Stimulated activated CD4-positive, alpha-beta T cell treated with anti-CD3 and anti-CD28 coated beads, Interleukin-4, amount 100 ng/mL, for 1 hour (primary cell): ENCODE results near the gene ETS1.

Experiments used
- DNase-seq: peaks from one replicate; pipeline ENCODE4 v3.0.0-alpha.2; 2020

The ETS1 gene

DNA sequence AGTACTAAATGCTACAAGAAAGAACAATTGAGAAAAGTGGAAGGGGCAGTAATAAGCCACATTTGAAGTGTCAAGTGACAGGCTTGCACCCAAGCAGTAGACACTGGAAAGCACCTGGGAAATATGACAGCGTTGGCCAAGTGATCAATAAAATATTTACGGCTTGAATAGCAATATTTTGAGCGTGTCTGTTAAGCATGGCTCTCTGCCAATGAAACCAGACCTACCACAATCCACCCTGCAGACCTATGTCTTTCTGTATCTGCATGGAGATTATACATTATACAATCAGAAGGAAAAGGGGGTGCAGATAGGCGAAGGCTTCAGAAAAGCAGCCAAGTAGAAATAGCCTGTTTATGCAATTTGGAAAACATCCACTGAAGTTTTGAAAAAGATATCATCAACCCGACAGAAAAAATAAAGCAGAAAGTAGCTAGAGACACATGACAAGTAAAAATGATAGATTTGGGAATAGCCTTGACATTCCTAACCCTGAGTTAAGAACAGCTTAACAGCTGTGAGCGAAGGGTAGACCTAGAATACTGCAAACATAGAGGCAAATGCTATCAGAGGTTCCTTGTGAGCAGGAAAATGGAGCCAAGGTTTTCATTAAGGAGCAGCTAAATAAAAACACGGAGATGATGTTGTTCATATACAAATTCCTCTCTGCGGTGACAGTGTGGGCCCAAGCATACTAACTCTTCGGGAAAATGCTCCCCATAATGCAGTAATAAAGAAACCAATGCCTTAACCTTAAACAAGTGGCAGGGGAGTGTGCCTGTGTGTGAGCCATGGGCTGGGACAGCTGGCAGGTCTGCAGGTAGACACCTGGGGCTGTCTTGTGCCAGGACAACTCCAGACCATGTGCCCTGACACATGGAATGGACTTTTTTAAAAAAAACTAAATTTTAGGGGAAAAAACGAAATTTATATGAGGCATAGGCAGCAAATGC is 71.3 kb downstream of the ETS1 start:
- DNase-seq, result no peak

DNA sequence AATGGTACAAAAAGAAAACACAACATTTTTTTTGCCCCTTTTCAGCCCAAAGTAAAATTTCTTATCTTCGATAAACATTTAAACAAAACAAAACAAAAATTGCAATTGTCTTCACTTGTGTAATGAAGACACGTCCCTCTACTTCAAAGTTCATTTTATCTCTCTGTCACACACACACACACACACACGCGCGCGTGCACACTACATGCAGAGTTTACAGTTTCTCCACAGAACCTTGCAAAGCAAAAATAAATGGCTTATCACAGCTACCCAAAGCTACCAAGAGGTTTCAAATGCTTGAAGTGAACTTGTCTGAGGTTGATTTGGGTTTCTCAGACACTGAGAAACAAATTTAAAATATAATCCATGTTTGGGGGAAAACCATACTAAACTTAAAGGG is 72.3 kb downstream of the ETS1 start:
- DNase-seq, result no peak

DNA sequence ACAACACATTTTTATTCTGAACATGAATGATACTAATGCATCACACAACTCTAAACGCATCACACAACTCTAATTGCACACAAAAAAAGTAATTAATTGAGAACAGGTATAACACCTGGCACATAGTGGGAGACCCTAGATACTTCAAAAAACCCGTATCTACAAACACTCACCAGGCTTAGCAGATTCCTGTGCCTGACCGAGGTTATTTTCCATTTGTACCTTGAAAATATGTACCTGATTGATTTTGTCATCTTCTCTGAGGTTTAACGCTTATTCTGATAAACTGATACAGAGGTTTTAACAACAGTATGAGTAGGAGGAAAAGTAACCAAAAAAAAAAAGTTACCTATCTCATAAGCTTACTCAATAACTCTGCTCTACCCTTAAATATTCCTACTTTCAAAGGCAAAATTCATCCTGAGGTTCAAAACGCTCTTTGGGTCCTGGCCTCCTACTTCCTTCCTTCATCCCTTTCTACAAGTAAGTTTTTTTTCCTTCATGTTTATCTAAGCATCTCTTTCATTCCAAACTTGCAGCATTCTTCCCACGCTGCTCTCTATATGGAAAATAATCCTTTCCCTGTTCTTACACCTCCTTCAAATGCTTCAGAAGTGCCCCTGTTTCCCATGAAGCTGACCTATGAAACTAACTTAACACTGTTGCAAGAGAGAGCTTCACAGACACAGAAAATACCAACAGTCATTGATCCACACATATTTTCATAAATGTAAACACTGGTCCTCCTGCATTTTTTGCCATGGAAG is 73.3 kb downstream of the ETS1 start:
- no peak for DNase-seq

DNA sequence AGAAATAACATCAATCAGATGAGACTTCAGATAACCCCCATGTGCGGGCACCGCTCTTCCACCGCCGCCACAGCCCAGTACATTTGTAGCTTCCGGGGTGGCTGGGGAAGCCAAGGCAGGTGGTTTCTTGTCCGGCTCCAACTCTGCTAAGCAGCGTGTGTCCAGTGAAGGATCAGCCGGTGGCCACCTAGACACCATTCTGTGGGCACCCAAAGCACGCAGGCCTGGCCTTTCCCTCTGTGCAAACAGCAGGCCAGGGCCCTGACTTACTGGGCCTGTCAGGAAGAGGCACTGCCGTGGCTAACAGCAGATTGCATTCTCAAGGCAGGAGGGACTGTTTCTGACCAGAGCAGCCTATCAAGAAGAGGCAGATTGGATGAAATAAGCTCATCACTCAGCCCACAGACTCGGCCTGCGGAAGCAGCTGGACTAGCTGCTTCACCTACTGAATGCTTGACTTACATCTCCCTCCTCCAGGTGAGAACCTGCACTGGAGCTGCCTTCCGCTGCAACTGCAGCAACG is 74.8 kb downstream of the ETS1 start:
- DNase-seq, result no peak

DNA sequence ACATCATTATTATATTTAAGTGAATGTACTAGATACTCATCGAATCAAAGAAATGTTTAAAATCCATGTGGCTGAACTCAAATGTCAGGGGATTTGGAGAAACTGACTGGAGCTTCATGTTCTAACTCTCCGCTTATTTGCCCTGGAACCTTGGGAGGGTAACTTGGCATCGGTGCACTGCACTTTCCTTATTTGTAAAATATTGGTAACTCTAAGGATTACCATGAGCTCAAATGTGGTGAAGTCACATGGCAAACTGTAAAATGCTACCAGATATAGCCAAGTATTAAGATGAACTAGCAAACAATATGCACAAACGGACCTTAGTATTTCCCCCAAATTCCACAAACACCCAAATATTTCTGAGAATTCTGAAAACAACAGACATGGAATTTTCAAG is 75.6 kb downstream of the ETS1 start:
- DNase-seq, result no peak

DNA sequence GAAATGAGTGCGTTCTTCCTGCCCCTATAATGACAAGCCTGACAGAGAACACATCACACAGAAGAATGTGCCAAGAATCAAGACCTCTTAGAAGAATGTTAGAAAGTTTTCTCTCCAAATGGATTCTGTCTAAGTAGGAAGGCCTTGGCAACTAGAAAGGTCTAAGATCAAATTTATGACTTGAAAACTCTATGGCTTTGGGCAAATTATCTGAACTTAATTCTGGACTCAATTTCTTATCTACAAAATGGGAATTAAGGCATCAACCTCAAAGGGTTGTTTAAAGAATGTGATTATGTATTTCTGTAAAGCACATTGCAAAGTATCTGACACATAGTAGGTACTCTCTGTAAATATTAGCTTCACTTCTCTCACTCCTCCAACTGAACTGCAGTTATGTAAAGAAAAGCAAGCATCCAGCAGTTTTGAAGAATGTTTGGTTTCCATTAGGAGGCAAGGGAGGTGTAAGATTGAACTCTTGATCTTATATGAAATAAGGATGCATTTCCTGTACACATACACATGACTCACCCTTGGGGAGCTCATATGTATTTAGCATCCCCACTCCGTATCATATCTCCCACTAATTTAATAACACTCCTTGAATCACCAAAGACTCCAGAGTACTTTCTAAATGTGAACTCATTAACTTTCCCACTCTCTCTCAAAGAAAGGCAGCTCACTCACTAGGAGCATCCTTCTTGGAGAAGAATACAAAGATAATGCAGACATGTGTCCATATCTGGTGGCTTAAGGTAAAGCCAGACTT is 77.6 kb downstream of the ETS1 start:
- DNase-seq, result no peak

DNA sequence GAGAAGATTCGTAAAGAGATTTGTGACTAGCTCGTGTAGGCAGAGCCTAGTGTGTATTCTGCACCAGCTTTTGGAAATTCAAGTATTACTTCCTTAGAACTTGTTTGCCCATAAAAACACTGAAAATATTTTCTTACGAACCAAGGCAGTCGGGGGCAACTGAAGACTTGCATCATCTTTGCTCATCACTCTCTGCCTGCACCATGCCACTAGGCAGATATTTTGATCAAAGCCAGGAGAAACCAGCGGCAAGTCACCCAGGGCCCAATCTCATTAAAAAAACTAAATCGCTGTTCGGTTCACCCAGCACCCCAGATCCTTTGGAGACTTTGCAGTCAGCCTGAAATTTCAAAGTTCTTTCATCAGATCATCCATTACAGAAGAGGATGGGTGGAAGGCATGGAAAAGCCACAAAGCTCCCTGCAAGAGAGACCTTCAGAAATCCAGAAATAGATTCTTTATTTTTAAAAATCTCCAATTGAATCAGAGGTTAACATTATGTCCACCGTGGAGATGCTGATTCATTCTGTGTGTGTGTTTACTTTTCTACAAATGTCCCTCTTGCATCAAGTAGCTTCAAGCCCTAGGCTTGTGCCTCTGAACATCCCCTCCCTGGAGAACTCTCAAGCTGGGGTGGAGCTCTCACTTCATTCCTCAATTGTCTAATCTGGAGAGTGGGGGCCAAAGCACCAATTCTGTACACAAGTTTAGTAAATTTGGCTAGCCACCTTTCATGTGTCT is 78.4 kb downstream of the ETS1 start:
- no peak for DNase-seq

DNA sequence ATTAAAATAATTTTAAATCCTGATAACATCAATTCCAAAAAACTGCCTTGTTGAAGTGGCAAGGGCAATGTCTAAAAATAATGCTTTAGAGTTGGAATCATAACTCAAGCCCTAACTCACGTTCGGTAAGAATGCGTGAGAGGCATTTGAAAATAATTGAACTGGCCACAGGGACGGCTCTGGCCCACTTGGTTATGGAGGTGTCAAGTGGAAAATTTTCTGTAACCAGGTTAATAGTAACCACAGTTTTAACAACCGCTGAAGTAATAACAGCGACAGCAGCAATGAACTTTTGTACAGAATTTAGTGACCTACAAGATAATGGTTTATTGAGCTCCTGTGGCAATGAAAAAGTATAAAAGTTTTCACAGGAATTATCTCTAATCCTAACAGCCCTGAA is 79.4 kb downstream of the ETS1 start:
- no peak for DNase-seq

DNA sequence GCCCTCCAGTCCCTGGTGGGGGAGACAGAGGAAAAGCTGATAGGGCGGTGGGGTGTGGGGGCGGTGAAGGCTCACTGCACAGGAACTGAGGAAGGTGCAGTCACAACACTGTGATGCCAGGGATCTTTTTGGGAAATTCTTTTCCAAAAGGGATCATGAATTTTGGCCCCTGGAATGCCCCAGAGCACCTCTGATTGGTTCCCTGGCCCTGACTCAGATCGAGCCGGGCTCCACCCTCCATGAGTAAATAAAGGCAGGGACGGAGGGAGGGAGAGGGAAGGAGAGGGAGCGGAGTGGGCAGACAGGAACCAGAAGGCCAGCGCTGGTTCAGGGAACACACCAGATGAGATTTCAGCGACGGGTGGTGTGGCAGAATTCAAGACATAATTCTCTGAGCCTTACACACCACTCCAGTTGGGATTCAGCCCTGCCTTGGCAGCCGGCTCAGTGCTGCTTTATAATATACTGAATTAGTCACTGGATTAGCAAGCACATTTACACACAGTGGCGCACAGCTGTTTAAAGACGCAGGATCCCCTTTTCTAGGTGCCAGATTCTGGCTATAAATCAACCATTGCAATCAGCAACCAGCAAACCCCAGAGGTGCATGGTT is 80.3 kb downstream of the ETS1 start:
- DNase-seq, result peak; percentile 53

DNA sequence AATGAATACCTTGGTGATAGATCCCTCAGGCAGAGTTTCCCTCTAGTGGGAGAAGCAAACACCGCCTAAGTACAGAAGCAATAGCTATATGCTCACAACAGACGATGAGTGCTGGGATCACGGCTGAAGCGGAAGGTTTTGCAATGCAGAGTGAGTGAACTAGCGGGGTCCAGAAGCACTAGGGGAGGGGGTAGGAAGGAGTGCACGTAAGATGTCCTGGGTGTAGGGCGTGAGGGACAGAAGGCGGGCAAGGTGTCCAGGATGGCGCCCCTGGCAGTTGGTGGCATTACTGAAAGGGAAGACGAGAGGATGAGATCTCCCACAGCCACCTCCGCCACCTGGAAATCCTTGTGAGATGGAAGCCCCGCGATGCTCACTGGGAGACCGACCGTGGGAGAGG is 81.0 kb downstream of the ETS1 start:
- no peak for DNase-seq

DNA sequence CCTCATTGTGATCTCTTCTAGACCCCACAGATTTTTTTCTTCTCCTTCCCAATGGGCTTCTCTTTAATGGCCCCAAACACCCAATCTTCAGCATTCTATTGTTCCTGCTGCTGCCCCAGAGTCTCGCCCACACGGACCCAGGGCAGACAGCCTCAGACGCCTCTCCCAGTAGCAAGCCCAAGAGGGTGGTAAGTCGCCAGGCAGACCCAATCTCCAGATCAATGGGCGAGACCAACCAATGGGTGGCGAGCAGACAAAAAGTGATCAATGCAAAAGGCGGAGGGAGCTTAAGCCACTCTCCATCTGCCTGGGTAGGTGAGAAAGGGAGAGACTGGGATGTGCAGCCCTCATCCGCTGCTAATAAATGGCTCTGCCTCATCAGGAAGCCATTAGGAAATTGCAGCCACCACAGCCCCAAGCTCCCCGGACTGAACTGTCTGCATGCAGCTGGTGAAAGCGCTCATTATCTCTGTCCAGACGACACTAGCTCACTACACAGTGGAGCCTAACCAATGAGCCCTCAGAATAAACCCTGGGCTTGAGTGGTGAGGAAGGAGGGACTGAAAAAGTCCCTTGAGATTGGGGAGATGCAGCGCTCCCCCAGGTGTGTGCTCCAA is 81.8 kb downstream of the ETS1 start:
- DNase-seq, result no peak

DNA sequence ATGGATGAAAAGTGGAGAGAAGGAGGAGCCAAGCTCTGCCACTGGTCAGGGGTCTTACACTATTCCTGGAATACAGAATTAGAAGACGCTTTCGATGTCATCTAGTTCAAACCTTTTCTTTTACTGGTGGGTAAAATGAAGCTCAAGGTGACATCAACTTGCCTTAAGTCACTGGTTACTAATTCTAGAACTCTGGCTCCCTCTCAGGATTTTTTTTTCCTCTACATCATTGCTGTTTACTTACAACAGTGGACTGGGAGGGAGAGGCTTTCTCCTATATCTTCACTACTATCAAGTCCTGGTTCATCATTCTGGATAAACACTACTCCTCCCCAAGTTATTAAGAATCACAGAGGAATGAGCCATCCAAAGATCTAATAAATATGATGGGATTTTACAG is 82.9 kb downstream of the ETS1 start:
- no peak for DNase-seq

DNA sequence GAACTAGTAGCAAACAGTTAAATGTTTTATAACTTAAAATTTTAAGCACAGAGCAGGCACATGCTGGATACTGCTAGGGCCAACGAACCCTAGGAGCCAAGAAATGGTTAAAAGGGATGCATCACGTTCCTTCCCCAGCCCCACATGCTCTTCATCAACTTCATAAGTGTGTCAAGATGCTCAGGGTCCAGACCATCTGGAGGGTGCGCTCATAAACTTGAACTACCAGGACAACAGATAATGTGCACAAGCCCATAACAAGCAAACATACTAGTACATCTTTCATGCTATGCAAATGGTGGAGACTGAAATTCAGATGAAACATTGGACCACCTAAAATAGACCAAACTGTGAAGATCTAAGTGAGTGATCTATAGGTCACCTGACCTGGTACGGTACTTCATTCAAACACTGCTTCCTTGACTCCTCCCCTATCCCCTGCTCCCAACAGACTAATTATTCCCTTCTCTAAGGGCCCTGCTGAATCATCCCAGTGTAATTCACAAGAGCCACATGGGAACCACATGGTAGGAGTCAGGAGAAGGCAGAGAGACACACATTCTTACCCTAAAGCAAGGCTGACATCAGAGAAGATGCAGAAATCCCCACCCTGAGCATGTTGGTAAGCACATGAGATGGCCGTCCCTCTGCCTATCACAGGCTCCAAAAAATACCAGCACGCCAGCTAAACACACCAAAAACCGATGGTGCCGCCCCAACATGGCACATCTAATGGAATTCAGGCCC is 83.9 kb downstream of the ETS1 start:
- DNase-seq, result peak; percentile 38

DNA sequence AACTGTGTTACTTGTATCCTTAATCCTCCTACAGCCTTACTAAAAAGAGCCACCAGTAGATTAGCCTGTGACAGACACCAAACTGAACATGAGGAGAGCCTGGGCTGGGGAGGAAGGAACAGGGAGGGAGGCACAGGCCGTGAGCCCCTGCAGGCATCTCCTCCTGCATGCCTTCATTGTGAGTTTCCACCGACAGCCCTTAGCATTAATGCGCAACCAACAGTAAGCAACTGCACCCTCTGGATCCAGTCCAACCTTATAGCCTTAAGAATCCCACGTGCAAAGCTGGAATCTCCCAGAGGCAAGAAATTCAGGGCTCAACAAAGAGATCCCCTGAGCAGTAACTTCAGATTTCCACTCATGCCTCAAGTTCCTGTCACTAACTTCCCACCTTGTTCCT is 84.6 kb downstream of the ETS1 start:
- DNase-seq, result no peak

DNA sequence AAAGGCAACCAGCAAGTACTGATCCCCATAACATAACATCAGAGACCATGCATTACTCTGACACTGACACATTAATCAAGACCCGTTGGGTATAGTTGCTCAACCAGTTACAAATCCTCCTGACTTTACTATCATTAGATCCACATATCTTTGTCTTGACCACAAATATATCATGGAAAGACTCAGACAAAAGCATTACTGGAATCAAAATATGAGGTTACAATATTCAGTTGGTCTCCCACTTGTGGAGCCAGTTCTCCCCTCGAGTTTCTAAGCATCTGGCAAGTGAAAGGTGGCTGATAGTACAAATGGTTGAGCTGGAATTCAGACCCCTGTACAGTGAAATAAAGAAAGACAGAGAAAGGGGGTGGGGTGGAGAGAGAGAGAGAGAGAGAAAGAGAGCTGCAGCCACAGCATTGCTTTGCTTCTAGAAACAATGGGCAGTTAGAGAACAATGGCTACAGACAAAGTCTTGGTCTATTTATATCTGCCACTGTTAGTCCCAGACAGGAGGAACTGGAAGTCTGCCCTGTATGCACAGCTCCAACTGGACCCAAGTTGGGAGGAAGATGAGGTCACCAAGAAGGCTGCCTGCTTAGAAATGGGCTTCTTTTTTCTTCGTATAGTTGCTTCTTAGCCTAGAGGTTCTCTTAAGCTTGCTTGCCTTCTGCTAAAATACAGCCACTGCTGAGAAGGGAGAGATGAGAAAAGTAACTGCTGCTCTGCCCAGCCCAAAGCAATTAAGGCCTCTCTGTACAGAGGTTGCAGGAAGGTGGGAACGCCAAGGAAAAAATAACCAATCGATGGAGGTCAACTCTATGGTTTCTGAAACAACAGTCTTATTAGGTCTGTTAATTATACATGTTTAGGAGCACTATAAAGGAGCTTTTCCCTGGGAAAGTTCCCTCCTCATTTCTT is 85.5 kb downstream of the ETS1 start:
- DNase-seq, result no peak

DNA sequence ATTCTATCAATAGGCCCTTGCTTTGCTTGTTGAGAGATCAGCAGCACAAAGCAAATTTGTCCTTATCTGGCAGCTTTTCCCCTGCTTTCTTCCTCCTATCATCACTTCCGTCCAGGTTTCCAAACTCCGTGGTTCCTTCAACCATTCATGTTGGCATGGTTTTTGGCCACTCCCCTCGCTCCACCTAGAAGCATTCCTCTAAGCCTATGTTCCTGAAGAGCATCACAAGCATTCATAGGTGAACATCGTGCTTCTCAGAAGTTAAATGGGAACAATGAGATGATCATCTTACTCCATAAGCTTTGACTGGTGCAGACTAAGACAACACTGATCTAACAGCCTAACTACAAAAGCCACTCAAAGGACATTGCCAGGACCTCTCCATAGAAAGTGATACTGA is 86.3 kb downstream of the ETS1 start:
- DNase-seq, result no peak

DNA sequence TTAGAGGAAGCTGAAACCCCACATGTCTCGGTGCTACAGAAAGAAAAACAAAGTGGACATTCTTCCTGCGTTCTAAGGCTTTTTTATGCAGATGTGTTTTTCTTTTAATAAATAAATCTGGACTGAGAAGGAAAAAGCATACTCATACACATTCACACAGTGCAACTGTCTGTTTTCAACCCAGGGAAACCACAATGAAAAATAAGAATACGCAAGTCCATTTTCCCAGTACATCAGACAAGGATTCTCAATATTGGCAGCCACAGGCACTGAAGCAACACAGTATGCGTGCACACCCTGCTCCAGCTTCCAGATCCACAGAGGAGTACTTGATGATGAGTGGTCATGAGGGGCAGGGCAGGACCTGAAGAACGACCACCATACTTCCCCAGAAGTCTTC is 86.9 kb downstream of the ETS1 start:
- no peak for DNase-seq

DNA sequence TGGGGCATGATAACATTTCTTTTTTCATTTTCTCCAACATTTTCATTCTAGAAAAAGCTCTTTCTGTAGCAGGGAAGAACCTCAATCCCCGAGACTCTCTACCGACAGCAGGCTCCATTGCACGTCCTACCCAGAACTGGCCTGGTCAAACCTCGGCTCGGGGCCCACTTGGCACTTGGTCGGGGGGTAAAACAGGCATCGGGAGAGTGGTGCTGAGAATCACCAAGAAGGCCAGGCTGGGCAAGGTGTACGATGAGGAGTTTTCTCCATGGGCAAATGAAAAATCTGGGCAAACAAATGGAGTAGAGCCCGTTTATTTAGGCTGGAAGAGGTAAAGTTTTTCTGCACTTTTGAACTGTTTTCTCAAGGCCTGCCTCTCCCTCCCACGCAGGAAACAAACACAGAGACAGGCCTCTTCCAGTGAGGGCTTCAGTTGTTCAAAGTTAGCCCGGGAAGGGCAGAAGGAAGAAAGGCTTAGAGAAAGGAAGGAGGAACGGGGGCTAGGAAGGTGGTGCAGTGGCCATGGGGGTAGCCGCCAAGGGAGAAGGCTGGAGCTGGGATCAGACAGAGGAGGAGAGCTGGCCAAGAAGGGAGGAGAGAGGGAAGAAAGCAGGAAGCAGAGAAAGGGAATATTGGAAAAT is 87.6 kb downstream of the ETS1 start:
- DNase-seq, result no peak

DNA sequence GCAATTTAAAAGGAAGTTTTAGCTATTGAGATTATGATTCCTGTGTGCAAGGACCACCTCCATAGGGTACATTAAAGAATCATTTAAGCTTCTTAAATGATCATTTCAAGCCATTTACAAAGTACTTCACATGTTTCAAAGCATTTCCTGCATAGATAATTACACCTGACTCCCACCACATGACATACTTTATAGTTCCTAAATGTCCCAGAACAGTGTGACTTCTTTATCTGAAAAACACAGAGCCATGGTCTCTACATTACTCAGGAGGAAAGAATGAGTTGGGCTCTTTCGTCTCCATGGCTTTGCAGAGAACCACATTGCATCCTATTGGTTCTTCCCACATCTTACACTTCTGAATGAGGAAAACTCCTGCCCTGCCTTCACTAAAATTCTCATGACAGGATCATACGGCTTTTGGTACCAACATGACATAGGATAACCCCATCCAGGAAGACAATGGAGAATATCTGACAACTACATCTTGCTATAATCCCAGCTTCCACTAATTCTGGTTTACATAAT is 88.6 kb downstream of the ETS1 start:
- DNase-seq, result no peak
